GM18873 (cell line): ENCODE data around the gene PMM2.

ENCODE experiments used
- ATAC-seq: cut with Tn5 transposase; IDR thresholded peaks from one replicate; pipeline ENCODE4 v1.9.1; 2021; ENCODE audit warnings: mild to moderate bottlenecking, moderate library complexity, moderate number of reproducible peaks; ENCODE audit not compliant: unreplicated experiment, low FRiP score

Gene PMM2

GRCh38 chr16:8848231-8848938 lies 50.7 kb downstream of the PMM2 start:
- no peak for ATAC-seq

DNA sequence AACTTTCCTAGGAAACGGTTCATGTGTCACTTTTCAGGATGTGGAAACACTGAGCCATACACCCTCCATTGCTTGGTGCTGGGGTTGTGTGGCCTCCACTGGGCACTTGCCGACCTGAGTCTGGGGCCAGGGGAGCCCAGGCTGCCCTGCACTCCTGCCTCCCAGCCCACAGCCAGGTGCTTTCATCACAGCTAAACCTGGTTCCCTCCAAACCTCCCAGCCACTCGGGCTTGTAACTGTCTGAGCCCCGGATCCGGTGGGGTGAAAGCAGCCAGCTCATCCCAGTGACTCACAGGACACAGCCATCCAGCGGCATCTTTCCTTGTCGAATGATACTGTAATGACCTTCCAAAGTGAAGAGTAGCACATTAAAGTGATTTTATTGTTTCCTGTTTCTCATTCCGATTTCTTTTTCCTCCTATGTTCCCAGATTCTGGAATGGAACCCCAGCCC lies 51.3 kb downstream of the PMM2 start:
- ATAC-seq, result no peak

- ATAC-seq, result no peak
Measured at GRCh38 chr16:8849411-8850011, 51.9 kb downstream of the PMM2 start.

DNA sequence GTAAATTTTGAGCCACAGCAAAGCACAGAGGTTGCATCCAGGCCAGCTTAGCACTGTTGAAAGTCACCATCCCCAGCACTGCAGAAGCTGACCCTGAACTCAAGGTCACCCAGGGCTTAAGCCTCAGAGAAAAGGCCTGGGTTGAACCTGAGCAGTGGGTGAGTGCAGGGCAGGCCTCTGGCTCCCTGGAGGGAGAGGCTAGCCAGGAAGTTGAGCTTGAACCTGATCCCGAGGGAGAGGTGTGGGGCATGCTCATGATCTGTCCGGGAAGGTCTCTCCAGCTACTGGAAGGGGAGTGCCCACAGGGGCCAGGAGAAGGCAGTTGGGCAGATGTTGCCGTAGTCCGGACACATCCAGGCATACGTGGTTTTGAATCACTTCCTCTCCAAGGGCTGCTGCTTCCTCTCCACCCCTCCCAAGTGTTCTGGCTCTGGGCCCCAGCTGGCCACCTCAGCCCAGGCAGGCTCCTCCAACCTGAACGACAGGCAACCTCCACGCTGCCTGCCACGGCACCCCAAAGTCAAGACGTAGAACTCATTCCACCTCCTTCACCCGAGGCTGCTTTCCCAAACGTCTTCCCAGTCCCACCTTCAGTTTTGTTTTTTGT lies 52.7 kb downstream of the PMM2 start:
- ATAC-seq, result no peak

DNA sequence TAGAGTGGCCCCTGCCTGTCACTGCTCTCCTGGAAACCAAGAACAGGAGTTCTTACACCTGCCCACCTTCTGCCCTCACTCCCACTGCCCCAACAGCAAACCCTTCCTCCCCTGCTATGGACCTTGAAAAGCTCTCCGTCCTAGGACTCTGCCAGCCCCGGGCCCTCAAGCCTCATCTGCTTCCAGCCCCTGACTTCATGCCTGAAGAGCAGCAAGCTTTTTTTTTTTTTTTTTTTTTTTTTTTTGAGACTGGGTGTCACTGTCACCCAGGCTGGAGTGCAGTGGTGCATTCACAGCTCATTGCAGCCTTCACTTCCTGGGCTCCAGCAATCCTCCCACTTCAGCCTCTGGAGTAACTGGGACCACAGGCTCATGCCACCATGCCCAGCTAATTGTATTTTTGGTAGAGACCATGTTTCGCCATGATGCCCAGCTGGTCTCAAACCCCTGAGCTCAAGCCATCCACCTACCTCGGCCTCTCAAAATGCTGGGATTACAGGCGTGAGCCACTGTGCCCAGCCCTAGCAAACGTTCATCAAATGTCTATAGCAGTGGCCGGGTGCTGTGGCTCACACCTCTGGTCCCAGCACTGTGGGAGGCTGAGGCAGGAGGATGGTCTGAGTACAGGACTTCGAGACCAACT lies 54.2 kb downstream of the PMM2 start:
- ATAC-seq, result no peak

DNA sequence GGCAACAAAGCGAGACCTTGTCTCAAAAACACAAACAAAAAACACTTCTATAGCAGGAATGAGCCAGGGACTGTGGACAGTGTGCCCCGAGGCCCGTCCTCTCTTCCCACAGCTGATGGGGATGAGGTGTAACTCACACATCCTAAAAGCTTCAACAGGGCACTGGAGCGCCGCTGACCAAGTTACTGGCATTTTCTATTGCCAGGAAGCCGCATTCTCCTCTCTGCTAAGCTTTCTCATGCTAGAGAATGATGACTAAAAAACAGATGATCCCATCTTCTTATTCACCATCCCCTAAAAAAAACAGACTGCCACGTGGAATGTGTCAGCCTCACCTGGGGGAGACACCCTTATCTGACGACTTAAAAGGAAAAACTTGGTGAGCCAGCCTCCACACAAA lies 54.9 kb downstream of the PMM2 start:
- ATAC-seq, result no peak

- ATAC-seq, result no peak
Measured at GRCh38 chr16:8853150-8853549, 55.5 kb downstream of the PMM2 start.

DNA sequence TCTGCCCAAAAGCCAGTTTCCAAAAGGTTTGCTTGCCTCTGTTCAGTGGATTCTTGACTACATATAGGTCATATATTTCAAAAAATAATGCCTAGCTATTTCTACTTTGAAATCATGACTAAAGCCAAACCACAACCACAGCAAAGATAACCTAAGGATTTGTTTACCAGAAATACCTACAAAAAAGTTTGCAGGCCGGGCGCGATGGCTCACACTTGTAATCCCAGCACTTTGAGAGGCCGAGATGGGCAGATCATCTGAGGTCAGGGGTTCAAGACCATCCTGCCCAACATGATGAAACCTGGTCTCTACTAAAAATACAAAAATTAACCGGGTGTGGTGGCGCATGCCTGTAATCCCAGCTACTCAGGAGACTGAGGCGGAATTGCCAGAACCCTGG lies 56.0 kb downstream of the PMM2 start:
- no peak for ATAC-seq

DNA sequence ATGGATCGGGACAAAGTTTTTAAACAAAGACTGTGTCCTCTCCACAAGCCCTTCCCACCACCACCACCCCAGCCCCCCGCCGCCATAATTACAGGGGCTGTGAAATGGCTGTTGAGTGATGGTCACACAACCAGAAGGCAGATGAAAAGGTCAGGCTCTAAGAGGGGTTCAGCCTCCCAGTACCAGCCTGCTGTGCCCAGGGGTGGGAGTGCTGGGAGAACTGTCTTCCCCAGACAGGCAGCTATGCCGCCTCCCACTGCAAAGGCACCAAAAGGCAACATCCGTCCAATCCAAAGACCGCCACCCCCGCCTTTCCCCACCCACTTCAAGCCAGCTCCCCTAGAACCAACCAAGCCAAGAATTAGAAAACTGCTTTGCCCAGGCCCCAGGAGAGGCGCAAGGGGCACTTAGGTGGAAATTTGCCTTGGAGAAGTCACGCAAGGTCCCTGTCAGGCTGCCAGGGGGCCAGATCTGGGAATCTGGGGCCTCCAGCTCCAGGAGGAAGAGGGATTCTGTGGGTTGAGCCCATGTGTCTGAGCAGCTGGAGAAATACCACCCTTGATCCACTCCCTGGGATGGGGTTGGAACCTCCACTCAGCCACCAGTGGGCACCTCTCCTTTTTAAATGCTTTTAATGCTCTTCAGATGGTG lies 56.8 kb downstream of the PMM2 start:
- no peak for ATAC-seq

DNA sequence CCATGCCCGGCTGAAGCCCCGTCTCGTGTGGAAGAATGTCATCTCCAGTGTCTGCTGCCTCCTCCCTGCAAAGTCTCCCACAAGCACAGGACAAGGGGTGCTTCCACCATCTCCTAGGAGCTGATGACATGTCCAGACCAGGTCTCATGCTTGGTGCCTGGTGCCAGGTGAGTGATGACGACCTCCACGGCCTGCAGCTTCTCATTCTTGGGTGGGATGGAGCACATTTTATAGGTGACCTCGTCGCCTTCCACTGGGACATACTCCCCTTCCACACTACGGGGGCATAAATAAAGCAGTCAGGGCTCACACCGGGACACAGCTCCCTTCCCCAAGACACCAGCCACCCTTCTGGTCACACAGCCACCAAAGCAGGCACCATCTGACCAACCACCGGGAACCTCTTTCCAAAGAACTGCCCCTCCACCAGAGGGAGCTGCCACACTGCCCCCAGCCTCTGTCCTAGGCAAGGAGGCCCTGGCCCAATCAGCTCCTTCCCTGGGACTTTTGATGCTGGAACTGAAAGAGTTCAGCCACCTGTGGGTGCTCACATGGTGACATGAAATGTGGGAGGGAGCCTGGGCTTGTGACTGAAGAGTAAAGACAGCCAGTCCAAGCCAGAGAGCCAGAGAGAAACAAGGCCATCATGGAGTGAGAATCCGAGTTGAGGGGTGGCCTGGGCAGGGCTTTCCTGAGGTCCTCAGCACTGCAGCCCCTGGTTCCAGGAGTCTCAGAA lies 57.6 kb downstream of the PMM2 start:
- ATAC-seq, result no peak

DNA sequence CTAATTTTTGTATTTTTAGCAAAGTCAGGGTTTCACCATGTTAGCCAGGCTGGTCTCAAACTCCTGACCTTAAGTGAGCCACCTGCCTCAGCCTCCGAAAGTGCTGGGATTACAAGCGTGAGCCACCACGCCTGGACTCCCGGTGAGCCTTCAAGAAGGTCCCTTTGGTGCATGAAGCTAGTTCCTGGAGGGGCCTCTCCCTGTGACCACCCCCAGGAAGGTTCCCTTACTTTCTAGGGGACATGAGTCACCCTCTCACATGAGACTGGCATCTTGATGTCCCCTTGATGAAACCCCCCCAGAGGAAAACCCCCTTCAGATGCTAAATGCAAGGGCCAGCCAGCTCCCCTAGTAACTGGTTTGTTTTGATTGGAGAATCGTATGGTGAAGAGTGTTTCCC lies 58.3 kb downstream of the PMM2 start:
- ATAC-seq, result no peak

- ATAC-seq, result no peak
Measured at GRCh38 chr16:8858994-8859912, 61.6 kb downstream of the PMM2 start.

DNA sequence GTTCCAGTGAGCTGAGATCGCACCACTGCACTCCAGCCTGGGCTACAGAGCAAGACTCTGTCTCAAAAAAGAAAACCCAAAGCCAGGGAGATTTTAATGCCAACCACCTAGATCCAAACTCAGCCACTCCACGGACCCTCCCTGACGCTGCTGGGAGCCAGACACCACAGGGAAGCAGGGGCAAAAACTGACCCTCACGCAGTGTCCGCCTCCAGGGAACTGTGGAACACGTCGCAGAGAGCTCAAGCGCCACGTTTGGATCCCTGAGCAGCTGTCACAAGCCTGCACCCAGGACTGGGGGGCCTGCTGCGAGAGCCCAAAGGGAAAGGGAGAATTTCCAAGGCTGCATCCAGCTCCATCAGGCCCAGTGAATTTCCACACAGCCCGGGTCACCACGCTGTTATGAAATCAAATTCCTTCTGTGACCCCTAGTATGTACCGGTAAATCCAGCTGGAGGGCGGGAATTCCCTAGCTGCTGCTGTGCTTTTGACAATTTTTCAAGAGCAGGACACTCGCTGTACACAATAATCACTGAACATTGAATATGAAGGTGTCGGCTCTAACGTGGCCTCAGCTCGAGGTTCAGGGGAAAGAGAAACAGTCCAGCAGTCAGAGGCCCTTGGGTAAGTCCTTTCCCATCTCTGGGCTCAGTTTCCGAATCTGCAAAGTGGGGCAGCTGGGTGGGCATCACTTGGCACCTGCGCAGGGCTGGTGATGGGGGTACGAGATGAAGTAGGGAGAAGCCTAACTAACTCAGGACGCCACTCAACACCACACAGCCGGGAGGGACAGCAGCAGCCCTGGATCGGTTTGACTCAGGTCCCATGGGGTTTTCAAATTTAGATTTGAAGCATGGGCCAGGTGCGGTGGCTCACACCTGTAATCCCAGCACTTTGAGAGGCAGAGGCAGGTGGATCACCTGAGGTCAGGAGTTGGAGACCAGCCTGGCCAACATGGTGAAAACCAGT lies 62.6 kb downstream of the PMM2 start:
- no peak for ATAC-seq

DNA sequence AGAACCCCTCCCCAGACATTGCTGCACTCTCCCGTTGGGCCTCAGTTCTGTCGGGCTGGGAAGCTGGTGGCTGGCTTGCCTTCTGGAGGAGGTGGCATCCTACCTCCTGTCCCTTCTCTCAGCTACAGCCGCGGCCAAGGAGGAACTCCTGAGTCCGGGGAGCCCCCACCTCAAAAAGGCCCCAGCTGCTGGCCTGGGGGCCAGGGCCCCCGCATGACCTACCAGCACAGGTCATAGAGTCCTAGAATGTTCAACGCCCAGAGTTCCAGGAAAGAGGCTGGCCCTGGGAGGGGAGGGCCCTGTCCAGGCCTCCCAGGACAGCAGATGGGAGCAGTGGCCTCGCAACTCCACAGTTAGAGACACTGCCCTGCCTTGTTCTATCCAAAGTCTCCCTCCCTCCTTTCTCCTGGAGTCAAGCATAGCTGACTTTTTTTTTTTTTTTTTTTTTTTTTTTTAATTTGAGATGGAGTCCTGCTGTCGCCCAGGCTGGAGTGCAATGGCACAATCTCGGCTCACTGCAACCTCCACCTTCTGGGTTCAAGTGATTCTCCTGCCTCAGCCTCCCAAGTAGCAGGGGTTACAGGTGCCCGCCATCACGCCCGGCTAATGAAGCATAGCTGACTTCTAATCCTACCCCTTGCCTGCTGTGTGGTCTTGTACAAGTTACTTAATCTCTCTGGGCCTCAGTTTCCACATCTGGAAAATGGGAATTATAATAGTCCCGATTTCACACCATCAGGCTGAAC lies 64.1 kb downstream of the PMM2 start:
- no peak for ATAC-seq

DNA sequence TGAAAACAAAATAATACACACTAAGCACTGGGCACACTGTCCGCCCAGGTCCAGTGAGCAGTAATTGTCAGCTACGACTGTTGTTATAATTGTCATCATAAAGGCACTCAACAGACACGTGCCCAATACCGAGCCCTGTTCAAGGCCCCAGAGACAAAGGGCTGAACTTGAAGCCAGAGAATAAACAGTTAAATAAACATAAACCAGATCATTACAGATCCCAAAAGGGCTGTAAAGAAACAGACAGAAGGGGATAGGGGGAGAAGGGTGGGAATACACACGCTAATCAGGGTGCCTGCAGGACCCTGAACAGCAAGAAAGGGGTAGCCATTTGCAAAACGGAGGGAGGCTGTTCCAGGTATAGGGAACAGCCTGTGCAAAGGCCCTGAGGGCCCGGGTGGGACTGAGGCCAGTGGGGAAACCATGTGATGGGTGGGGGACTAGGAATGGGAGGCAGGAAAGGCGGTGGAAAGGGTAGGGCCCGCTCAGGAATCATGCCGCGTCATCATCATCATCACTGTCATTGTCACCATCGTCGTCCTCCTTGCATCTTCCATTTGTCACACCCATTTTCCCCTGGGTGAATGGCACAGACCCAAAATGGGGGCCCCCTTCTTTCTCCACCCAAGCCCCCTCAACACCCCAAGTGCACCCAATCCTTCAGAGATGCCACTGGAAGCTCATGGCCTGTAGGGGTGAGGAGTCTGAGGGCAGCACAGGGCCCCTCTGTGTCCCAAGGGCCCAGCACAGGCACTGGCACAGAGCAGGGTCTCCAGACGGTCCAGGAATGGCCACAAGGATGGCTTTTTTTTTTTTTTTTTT lies 64.9 kb downstream of the PMM2 start:
- ATAC-seq, result no peak

- ATAC-seq, result no peak
Measured at GRCh38 chr16:8863594-8864424, 66.2 kb downstream of the PMM2 start.
